Measurements from ENCODE around the gene BLM. TPM values are rescaled to one million over a fixed set of nuclear protein-coding genes. Genes with fewer than 3 reads are reported as not detected.

Gene BLM
- polyA plus RNA-seq, 1 donor (not counting 4 experiments of a cell fraction or from before 2014, with no cell fraction given) = 4.4 TPM

DNA sequence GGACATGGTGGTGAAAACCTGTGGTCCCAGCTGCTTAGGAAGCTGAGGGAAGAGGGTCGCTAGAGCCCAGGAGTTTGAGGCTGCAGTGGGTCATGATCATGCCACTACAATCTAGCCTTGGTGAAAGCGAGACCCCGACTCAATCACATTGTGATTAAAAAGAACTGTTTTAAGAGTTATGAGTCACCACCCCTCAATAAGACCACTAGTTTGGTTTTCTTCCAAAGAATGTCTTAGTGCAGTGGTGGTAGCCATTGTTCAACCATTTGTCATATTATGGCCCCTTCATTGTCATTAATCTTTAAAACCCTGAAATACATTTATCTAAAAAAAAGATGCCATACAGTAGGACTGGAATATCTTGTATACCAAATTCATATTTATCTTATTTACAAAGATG is 48.8 kb downstream of the BLM start:
- dilution Hi-C loops (cut with MboI; ENCODE audit: extremely low pct_ligation_motif_present, low sequenced_read_pairs) = no loop called here

DNA sequence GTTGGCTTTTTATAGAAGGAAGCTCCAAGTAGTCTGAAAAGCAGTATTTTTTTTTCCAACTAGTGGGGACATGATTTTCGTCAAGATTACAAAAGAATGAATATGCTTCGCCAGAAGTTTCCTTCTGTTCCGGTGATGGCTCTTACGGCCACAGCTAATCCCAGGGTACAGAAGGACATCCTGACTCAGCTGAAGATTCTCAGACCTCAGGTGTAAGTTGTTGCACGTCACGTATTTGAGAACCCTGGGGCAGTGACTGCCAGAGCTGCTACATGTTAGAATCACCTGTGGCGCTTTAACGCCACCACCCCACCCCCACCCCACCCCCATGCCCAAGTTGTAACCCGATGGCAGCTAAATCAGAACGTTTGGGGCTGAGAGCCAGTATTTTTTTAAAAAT is 52.2 kb downstream of the BLM start:
- dilution Hi-C loops (cut with MboI; ENCODE audit: extremely low pct_ligation_motif_present, low sequenced_read_pairs) = no loop called here
- TF ChIP-seq EZH2 (IDR thresholded peaks at IDR 0.05; ENCODE audit: low read length) (no peak), CTCF (optimal IDR thresholded peaks at IDR 0.05 in 1 of 3, IDR thresholded peaks at IDR 0.05 in 1 of 3, conservative IDR thresholded peaks at IDR 0.05 in 1 of 3; ENCODE audit: extremely low read depth in 1 of 3, insufficient read depth in 2 of 3, low read length in 3 of 3) (no peak)
- Histone ChIP-seq H3K9me1 (ENCODE audit: control insufficient read depth, extremely low read depth, insufficient read depth, low read length) (no peaks in the 10 kb centered on the region), H3K9ac (ENCODE audit: control insufficient read depth, extremely low read depth, insufficient read depth, low read length) (no peak overlapping the region), H3K27ac (ENCODE audit: control insufficient read depth, insufficient read depth, low read length) (no peak overlapping the region), H3K4me2 (ENCODE audit: control insufficient read depth, extremely low read depth, insufficient read depth, low read depth, low read length) (no peak overlapping the region), H4K20me1 (ENCODE audit: control insufficient read depth, extremely low read depth, insufficient read depth, low read length) (no peaks in the 10 kb centered on the region), H3K9me3 (ENCODE audit: control insufficient read depth, low read depth, low read length) (no peaks in the 10 kb centered on the region), H2AFZ (ENCODE audit: control insufficient read depth, low read length) (no peak overlapping the region), H3K79me2 (ENCODE audit: control insufficient read depth, insufficient read depth, low read length) (no peaks in the 10 kb centered on the region), H3K36me3 (ENCODE audit: control insufficient read depth in 2 of 2, extremely low read depth in 1 of 2, insufficient read depth in 2 of 2, low read length in 2 of 2) (no peaks in the 10 kb centered on the region), H3K4me1 (ENCODE audit: control insufficient read depth, extremely low read depth, insufficient read depth, low read length) (no peaks in the 10 kb centered on the region), H3K4me3 (ENCODE audit: control insufficient read depth in 2 of 3, extremely low read depth in 1 of 3, insufficient read depth in 2 of 3, low read depth in 1 of 3, low read length in 3 of 3) (no peak overlapping the region), H3K27me3 (ENCODE audit: control insufficient read depth, extremely low read depth, insufficient read depth, low read length) (no peaks in the 10 kb centered on the region)
- DNase-seq (ENCODE audit: low read depth, low spot score) (no peak), FAIRE-seq (no peak)

More for the DNA sequence above, 48.8 kb downstream of the BLM start:
- Histone ChIP-seq H3K27ac (ENCODE audit: control insufficient read depth, insufficient read depth, low read length) (no peak overlapping the region), H3K4me1 (ENCODE audit: control insufficient read depth, extremely low read depth, insufficient read depth, low read length) (no peaks in the 10 kb centered on the region), H3K4me2 (ENCODE audit: control insufficient read depth, extremely low read depth, insufficient read depth, low read depth, low read length) (no peak overlapping the region), H3K79me2 (ENCODE audit: control insufficient read depth, insufficient read depth, low read length) (no peaks in the 10 kb centered on the region), H3K27me3 (ENCODE audit: control insufficient read depth, extremely low read depth, insufficient read depth, low read length) (no peaks in the 10 kb centered on the region), H3K4me3 (ENCODE audit: control insufficient read depth in 2 of 3, extremely low read depth in 1 of 3, insufficient read depth in 2 of 3, low read depth in 1 of 3, low read length in 3 of 3) (no peak overlapping the region), H3K9ac (ENCODE audit: control insufficient read depth, extremely low read depth, insufficient read depth, low read length) (no peak overlapping the region), H2AFZ (ENCODE audit: control insufficient read depth, low read length) (no peak overlapping the region), H3K9me1 (ENCODE audit: control insufficient read depth, extremely low read depth, insufficient read depth, low read length) (no peaks in the 10 kb centered on the region), H4K20me1 (ENCODE audit: control insufficient read depth, extremely low read depth, insufficient read depth, low read length) (no peaks in the 10 kb centered on the region), H3K9me3 (ENCODE audit: control insufficient read depth, low read depth, low read length) (no peaks in the 10 kb centered on the region), H3K36me3 (ENCODE audit: control insufficient read depth in 2 of 2, extremely low read depth in 1 of 2, insufficient read depth in 2 of 2, low read length in 2 of 2) (peaks cover 0 to 6% of the 10 kb centered on the region in 2 experiments)
- TF ChIP-seq EZH2 (IDR thresholded peaks at IDR 0.05; ENCODE audit: low read length) (no peak), CTCF (optimal IDR thresholded peaks at IDR 0.05 in 1 of 3, IDR thresholded peaks at IDR 0.05 in 1 of 3, conservative IDR thresholded peaks at IDR 0.05 in 1 of 3; ENCODE audit: extremely low read depth in 1 of 3, insufficient read depth in 2 of 3, low read length in 3 of 3) (no peak)
- no peak for FAIRE-seq
- no peak for DNase-seq (ENCODE audit: low read depth, low spot score)

All from keratinocyte (primary cell).